Ecto neural progenitor cell (in vitro differentiated cells): ENCODE data around the gene PPP1R2B.

Source experiments
- DNase-seq: peaks from one replicate; pipeline ENCODE4 v3.0.0-alpha.2; 2018; ENCODE audit warnings: low spot score

The PPP1R2B gene

GRCh38 chr5:156879665-156880285 lies 29.7 kb downstream of the PPP1R2B start:
- DNase-seq, result no peak

- DNase-seq, result no peak
Observed at GRCh38 chr5:156883316-156883875, 33.3 kb downstream of the PPP1R2B start.

- no peak for DNase-seq
Observed at GRCh38 chr5:156888520-156888919, 38.4 kb downstream of the PPP1R2B start.

- no peak for DNase-seq
Observed at GRCh38 chr5:156892223-156892622, 42.1 kb downstream of the PPP1R2B start.

- no peak for DNase-seq
Observed at GRCh38 chr5:156892864-156893263, 42.8 kb downstream of the PPP1R2B start.

GRCh38 chr5:156893517-156893916 lies 43.4 kb downstream of the PPP1R2B start:
- DNase-seq, result no peak

- no peak for DNase-seq
Observed at GRCh38 chr5:156896546-156896945, 46.5 kb downstream of the PPP1R2B start.
